ENCODE results near the gene KRT36. TPM values are rescaled to one million over a fixed set of nuclear protein-coding genes. Genes with fewer than 3 reads are reported as not detected.

The KRT36 gene
- total and polyA plus RNA-seq, 4 donors, result 0.02 TPM; not detected in 3

DNA sequence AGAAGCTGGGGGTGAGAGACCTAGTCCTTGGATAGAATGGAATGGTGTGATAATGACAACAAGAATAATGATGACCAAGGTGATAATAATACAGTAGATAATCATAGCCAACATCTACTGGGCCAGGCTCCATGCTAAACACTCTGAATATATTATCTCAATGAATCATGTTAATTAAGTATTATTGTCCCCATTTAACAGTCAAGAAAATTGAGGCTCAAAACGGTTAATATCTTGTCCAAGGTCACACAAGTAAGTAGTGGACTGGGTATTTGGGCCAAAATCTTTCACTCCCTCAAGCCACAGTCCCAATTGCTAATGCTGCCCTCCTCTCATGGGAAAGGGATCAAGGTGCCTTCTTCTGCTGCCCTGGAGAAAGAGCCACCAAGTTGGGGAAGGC lies 42.3 kb upstream of the KRT36 start:
- peak overlapping the region in 1 of 2 donors; percentile 54 for H3K27ac ChIP-seq (ENCODE audit: low read depth in 1 of 2, low read length in 1 of 2)
- no peaks in the 10 kb centered on the region for H3K36me3 ChIP-seq (ENCODE audit: control insufficient read depth in 4 of 4, insufficient read depth in 4 of 4, low read length in 4 of 4)
- H3K9ac ChIP-seq (ENCODE audit: insufficient read depth in 1 of 2, low read length in 2 of 2), result no peak overlapping the region
- no peak for DNase-seq
- peaks cover 0 to 3% (median 0%) of the 10 kb centered on the region in 5 donors for H3K4me1 ChIP-seq (ENCODE audit: control insufficient read depth in 5 of 5, insufficient read depth in 5 of 5, low read length in 5 of 5)
- H3K9me3 ChIP-seq (ENCODE audit: control insufficient read depth in 4 of 4, insufficient read depth in 3 of 4, low read length in 3 of 4), result peaks cover 0 to 2% (median 0%) of the 10 kb centered on the region in 4 donors
- H3K27me3 ChIP-seq (ENCODE audit: control insufficient read depth in 3 of 3, insufficient read depth in 3 of 3, low read length in 2 of 3), result peaks cover 0 to 27% (median 22%) of the 10 kb centered on the region in 3 donors
- 66 to 71% methylated on average over 1 of the region's 1 CpG for WGBS, 2 donors
- ATAC-seq (ENCODE audit: insufficient read depth, low FRiP score), result no peak
- no peak for TF ChIP-seq CTCF (IDR thresholded peaks at IDR 0.05; ENCODE audit: control extremely low read depth, extremely low read depth)
- no peak overlapping the region for H3K4me3 ChIP-seq

- peaks cover 0 to 3% (median 0%) of the 10 kb centered on the region in 5 donors for H3K4me1 ChIP-seq (ENCODE audit: control insufficient read depth in 5 of 5, insufficient read depth in 5 of 5, low read length in 5 of 5)
- peak in 1 of 3 donors; percentile 28 for DNase-seq
- ATAC-seq (ENCODE audit: insufficient read depth, low FRiP score), result peak; percentile 28
- peaks cover 0 to 28% (median 27%) of the 10 kb centered on the region in 3 donors for H3K27me3 ChIP-seq (ENCODE audit: control insufficient read depth in 3 of 3, insufficient read depth in 3 of 3, low read length in 2 of 3)
- no peaks in the 10 kb centered on the region for H3K36me3 ChIP-seq (ENCODE audit: control insufficient read depth in 4 of 4, insufficient read depth in 4 of 4, low read length in 4 of 4)
- H3K4me3 ChIP-seq, result no peak overlapping the region
- H3K9ac ChIP-seq (ENCODE audit: insufficient read depth in 1 of 2, low read length in 2 of 2), result no peak overlapping the region
- 68 to 81% methylated on average over 8 of the region's 8 CpGs for WGBS, 2 donors
- H3K27ac ChIP-seq (ENCODE audit: low read depth in 1 of 2, low read length in 1 of 2), result peak overlapping the region in 1 of 2 donors; percentile 46
- TF ChIP-seq CTCF (IDR thresholded peaks at IDR 0.05; ENCODE audit: control extremely low read depth, extremely low read depth), result no peak
- H3K9me3 ChIP-seq (ENCODE audit: control insufficient read depth in 4 of 4, insufficient read depth in 3 of 4, low read length in 3 of 4), result peaks cover 0 to 2% (median 0%) of the 10 kb centered on the region in 4 donors
These were observed 40.6 kb upstream of the KRT36 start for GRCh38 chr17:41530062-41531048.

- H3K36me3 ChIP-seq (ENCODE audit: control insufficient read depth in 4 of 4, insufficient read depth in 4 of 4, low read length in 4 of 4), result no peaks in the 10 kb centered on the region
- no peak for DNase-seq
- H3K4me1 ChIP-seq (ENCODE audit: control insufficient read depth in 5 of 5, insufficient read depth in 5 of 5, low read length in 5 of 5), result peaks cover 0 to 3% (median 0%) of the 10 kb centered on the region in 5 donors
- no peak overlapping the region for H3K9ac ChIP-seq (ENCODE audit: insufficient read depth in 1 of 2, low read length in 2 of 2)
- no peak for TF ChIP-seq CTCF (IDR thresholded peaks at IDR 0.05; ENCODE audit: control extremely low read depth, extremely low read depth)
- H3K27ac ChIP-seq (ENCODE audit: low read depth in 1 of 2, low read length in 1 of 2), result peak overlapping the region in 1 of 2 donors; percentile 65
- peaks cover 0 to 4% (median 0%) of the 10 kb centered on the region in 4 donors for H3K9me3 ChIP-seq (ENCODE audit: control insufficient read depth in 4 of 4, insufficient read depth in 3 of 4, low read length in 3 of 4)
- 59 to 67% methylated on average over 5 of the region's 5 CpGs for WGBS, 2 donors
- no peak overlapping the region for H3K4me3 ChIP-seq
- no peak for ATAC-seq (ENCODE audit: insufficient read depth, low FRiP score)
- peaks cover 0 to 28% (median 27%) of the 10 kb centered on the region in 3 donors for H3K27me3 ChIP-seq (ENCODE audit: control insufficient read depth in 3 of 3, insufficient read depth in 3 of 3, low read length in 2 of 3)
These were observed 39.8 kb upstream of the KRT36 start for GRCh38 chr17:41529491-41529915.
